GM18517 (cell line): ENCODE results near the gene HIRA.

Experiments
- ATAC-seq: cut with Tn5 transposase; IDR thresholded peaks from one replicate; pipeline ENCODE4 v1.9.1; 2021; ENCODE audit warnings: mild to moderate bottlenecking, moderate library complexity; ENCODE audit not compliant: unreplicated experiment

Gene HIRA

GRCh38 chr22:19290400-19291217 is 140.9 kb downstream of the HIRA start:
- no peak for ATAC-seq

DNA sequence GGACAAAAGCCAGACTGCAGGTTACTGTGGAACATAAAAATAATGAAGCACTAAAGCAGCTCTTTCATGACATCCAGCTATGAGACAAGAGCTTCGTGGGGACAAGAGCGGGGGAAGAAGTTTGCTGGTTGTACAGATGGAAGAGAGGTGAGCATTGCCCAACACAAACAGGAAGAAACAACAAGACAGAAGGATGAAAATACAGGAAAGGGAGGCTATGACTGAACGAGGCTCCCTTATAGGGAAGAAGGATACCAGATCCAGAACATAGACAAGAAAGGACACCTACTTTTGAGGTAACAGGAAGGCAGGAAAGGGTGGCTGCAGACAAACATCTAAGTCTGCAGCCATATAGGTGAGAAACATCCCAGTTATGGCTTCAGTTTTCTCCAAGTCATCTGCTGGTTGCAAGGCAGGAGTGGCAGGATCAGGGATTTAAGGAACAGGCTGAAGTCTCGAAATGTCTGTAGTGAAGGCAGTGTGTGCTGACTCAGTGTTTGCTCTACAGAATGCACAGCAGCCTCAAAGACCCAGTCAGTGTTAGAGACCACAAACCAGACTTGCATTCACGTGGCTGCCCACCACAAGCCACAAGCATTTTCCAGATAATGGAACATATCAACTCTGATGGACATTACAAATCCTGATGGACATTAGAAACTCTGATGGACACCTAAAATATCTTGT is 141.9 kb downstream of the HIRA start:
- ATAC-seq, result no peak

DNA sequence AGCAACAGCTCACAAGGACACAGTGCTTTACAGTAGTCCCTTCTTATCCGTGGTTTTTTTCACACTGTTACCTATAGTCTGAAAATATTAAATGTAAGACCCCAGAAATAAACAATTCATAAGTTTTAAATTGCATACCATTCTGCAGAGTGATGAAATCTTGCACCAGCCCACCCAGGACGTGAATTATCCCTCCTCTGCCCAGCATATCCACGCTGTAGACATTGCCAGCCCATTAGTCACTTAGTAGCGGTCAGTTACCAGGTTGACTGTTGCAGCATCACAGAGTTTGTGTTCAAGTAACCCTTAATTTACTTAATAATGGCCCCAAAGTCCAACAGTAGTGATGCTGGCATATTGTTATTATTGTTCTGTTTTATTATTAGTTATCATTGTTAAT is 143.6 kb downstream of the HIRA start:
- ATAC-seq, result no peak

GRCh38 chr22:19287076-19287707 is 144.3 kb downstream of the HIRA start:
- ATAC-seq, result no peak

- ATAC-seq, result no peak
Observed at GRCh38 chr22:19285831-19286230, 145.7 kb downstream of the HIRA start.
